Adrenal gland (tissue), 12 donors: ENCODE measurements around the gene TNNI3. TPM values are rescaled to one million over a fixed set of nuclear protein-coding genes. Genes with fewer than 3 reads are reported as not detected.

ENCODE experiments used
- DNase-seq, 7 donors: peaks; one replicate each; pipeline ENCODE4 v3.0.0-alpha.2; 2019 to 2020
- H3K27ac ChIP-seq, 5 donors: fragments of 200-600 bp; sonication (generic) in 4 of 5; 1 replicate in 3 of 5; 2 replicates in 2 of 5; pipeline versions ENCODE4 v1.5.1 to v1.8.0; 2016 to 2020; ENCODE audit warnings: mild to moderate bottlenecking in 1 of 5
- H3K27me3 ChIP-seq: fragments of 200-600 bp; 2 replicates; pipeline ENCODE4 v1.8.0; 2021
- H3K36me3 ChIP-seq, 2 donors: fragments of 200-600 bp; replicated peaks in 1 of 2; 1 replicate in 1 of 2; 2 replicates in 1 of 2; pipeline versions ENCODE4 v1.5.1 to v1.8.0; 2018 to 2022
- H3K4me1 ChIP-seq, 2 donors: fragments of 200-600 bp; replicated peaks in 1 of 2; 1 replicate in 1 of 2; 2 replicates in 1 of 2; pipeline versions ENCODE4 v1.5.1 to v1.8.0; 2018 to 2021
- H3K4me3 ChIP-seq, 4 donors: fragments of 200-600 bp; sonication (generic) in 3 of 4; one replicate each; pipeline ENCODE4 v1.5.1; 2016 to 2018
- H3K9me3 ChIP-seq, 3 donors: fragments of 200-600 bp; sonication (generic) in 1 of 3; replicated peaks in 1 of 3; 1 replicate in 2 of 3; 2 replicates in 1 of 3; pipeline versions ENCODE4 v1.5.1 to v1.8.0; 2016 to 2021
- CTCF ChIP-seq, 6 experiments: fragments of 450-650 bp in 4 of 6; fragments of 200-600 bp in 2 of 6; sonication (generic) in 1 of 6; IDR thresholded peaks; 1 replicate in 5 of 6; 2 replicates in 1 of 6; pipeline versions ENCODE4 v1.5.1 to v1.8.0; 2016 to 2021; ENCODE audit warnings: antibody characterized with exemption in 6 of 6, mild to moderate bottlenecking in 2 of 6, moderate library complexity in 1 of 6
- POLR2A ChIP-seq, 2 donors: fragments of 450-650 bp; IDR thresholded peaks; one replicate each; pipeline ENCODE4 v1.6.1; 2017; ENCODE audit warnings: antibody characterized with exemption in 2 of 2, mild to moderate bottlenecking in 2 of 2, moderate library complexity in 1 of 2
- WGBS, 4 donors: extraction: QIAGEN DNeasy Blood & Tissue Kit in 2 of 4; methylation state at CpG; one replicate each; pipeline versions ENCODE4 v1.1.5 to v1.1.7; 2013 to 2017; 5-methylcytosine and 5-hydroxymethylcytosine counted together
- intact Hi-C, 2 donors: fragments of 100-400 bp; cut with DNase I; formaldehyde crosslinking; loops; one replicate each; pipeline versions ENCODE4 v1.14.1 to v1.15.0; 2022 to 2023
- polyA plus RNA-seq, 3 donors: library from polyadenylated mRNA; stranded (reverse); fragments of 200-250 nt in 2 of 3; fragments of 350-450 nt in 1 of 3; fragmentation: Illumina TruSeq in 1 of 3; extraction: RNeasy Lipid Tissue Mini Kit (QIAGEN cat#74804) in 1 of 3; gene quantifications; one replicate each; pipeline ENCODE4 v1.2.3, GENCODE V29; 2013 to 2014
- total RNA-seq, 9 donors: library from RNA; depleted of rRNA in 4 of 9; stranded (reverse); fragments of >200 nt in 4 of 9; fragments of 120-200 nt in 1 of 9; fragmentation: NEBNext Ultra II Directional in 1 of 9; extraction: Animal tissue kit (Norgen Biotek cat#: 25700) in 1 of 9; gene quantifications; one replicate each; pipeline versions ENCODE4 v1.1.0 to v1.2.4, GENCODE V29; 2013 to 2023
- donor health status: healthy with polysubstance abuse.
- donor health status: Bipolar disorder and iron deficiency.
- donor health status: DM: yes; HTN: yes; CAD: no.
- donor health status: DM: no; HTN: no; CAD: no.
- donor health status: DM: no; HTN: no; CAD: no.
- donor health status: DM: yes; HTN: yes; CAD: no.

Gene TNNI3
- total and polyA plus RNA-seq, 12 donors = 0.51 to 461 (median 22.4) TPM; not detected in 6

DNA sequence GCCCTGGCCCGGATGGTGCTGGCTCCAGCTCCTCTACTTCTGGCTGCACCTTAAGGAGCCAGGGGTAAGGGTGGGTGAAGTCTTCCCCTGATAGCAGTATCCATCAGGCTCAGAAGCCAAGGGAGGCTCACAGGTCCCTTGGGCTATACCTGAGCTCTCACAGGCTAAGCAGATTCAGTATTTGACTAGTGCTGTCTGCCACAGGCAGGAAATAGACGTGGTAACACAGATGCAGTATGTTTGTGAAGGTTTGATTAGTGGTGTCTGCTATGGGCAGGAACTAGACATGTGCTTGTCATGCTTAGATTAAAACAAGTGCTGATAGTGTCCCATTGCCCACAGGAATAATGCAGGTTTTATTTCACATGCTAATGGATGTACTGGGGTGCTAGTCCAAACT lies 18.5 kb upstream of the TNNI3 start:
- TF ChIP-seq CTCF (IDR thresholded peaks at IDR 0.05) = no peak
- no peak for TF ChIP-seq POLR2A (IDR thresholded peaks at IDR 0.05)
- Histone ChIP-seq H3K36me3 (no peaks in the 10 kb centered on the region), H3K27ac (no peak overlapping the region), H3K4me3 (no peak overlapping the region), H3K4me1 (peaks cover 8 to 22% of the 10 kb centered on the region in 2 donors), H3K9me3 (no peaks in the 10 kb centered on the region), H3K27me3 (peaks cover 42% of the 10 kb centered on the region)
- intact Hi-C loops = no loop called here
- DNase-seq = no peak
- WGBS, 4 donors = 22 to 50% (median 32%) methylated on average over 1 to 2 of the region's 2 CpGs; no CpG with 5 or more reads in 1 of the 4 donors

GRCh38 chr19:55175117-55175867 lies 17.8 kb upstream of the TNNI3 start:
- 46 to 68% (median 61%) methylated on average over 23 to 43 of the region's 43 CpGs for WGBS, 4 donors
- no peak for TF ChIP-seq POLR2A (IDR thresholded peaks at IDR 0.05)
- TF ChIP-seq CTCF (IDR thresholded peaks at IDR 0.05) = no peak
- H3K27ac ChIP-seq = no peak overlapping the region
- H3K9me3 ChIP-seq = no peaks in the 10 kb centered on the region
- peaks cover 42% of the 10 kb centered on the region for H3K27me3 ChIP-seq
- intact Hi-C loops = no loop called here
- H3K4me3 ChIP-seq = no peak overlapping the region
- peak in 1 of 7 donors; percentile 16 for DNase-seq
- peaks cover 8 to 21% of the 10 kb centered on the region in 2 donors for H3K4me1 ChIP-seq
- no peaks in the 10 kb centered on the region for H3K36me3 ChIP-seq

- no peak for DNase-seq
- H3K9me3 ChIP-seq = no peaks in the 10 kb centered on the region
- WGBS, 4 donors = 45 to 63% (median 60%) methylated on average over 16 to 21 of the region's 21 CpGs
- peaks cover 42% of the 10 kb centered on the region for H3K27me3 ChIP-seq
- no peak overlapping the region for H3K4me3 ChIP-seq
- no peak overlapping the region for H3K27ac ChIP-seq
- no peaks in the 10 kb centered on the region for H3K36me3 ChIP-seq
- intact Hi-C loops = no loop called here
- H3K4me1 ChIP-seq = peaks cover 3 to 14% of the 10 kb centered on the region in 2 donors
- TF ChIP-seq POLR2A (IDR thresholded peaks at IDR 0.05) = no peak
- TF ChIP-seq CTCF (IDR thresholded peaks at IDR 0.05) = no peak
These were observed 17.0 kb upstream of the TNNI3 start for GRCh38 chr19:55174425-55175116.

GRCh38 chr19:55173714-55174409 lies 16.3 kb upstream of the TNNI3 start:
- Histone ChIP-seq H3K27ac (peak overlapping the region in 1 of 5 donors; percentile 21), H3K9me3 (no peaks in the 10 kb centered on the region), H3K4me3 (peak overlapping the region in 1 of 4 donors; percentile 52), H3K27me3 (peaks cover 42% of the 10 kb centered on the region), H3K4me1 (peaks cover 3 to 7% of the 10 kb centered on the region in 2 donors), H3K36me3 (no peaks in the 10 kb centered on the region)
- no peak for TF ChIP-seq POLR2A (IDR thresholded peaks at IDR 0.05)
- no peak for TF ChIP-seq CTCF (IDR thresholded peaks at IDR 0.05)
- intact Hi-C loops = no loop called here
- 0 to 3% (median 1%) methylated on average over 6 to 37 of the region's 37 CpGs for WGBS, 4 donors
- DNase-seq = peak; percentile 42 to 89 (median 64)
